ENCODE results near the gene CDCP2.
"Not testable (repeated sequence)": the region's sequence is repeated elsewhere in the genome, so short reads cannot be mapped to it uniquely, and the experiment has no call there.

The CDCP2 gene

DNA sequence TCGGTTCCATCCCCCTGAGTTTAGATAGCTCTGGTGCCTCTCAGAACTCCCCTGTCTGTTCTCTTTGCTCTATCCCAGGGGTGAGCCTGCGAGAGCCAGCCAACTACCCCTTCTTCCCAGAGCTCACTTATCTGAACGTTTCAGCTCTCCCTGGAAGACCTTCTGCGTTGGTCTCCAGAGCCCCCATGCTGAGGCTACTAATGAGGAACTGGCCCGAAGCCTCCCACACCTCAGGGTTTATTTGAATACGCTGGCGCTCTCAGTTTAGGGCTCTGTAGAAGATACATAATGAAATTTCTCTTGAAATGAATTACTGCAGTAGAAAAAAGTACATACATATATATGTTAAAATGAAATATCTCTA, 55.9 kb downstream of the CDCP2 start:
- TF ChIP-seq, protein P1, sequence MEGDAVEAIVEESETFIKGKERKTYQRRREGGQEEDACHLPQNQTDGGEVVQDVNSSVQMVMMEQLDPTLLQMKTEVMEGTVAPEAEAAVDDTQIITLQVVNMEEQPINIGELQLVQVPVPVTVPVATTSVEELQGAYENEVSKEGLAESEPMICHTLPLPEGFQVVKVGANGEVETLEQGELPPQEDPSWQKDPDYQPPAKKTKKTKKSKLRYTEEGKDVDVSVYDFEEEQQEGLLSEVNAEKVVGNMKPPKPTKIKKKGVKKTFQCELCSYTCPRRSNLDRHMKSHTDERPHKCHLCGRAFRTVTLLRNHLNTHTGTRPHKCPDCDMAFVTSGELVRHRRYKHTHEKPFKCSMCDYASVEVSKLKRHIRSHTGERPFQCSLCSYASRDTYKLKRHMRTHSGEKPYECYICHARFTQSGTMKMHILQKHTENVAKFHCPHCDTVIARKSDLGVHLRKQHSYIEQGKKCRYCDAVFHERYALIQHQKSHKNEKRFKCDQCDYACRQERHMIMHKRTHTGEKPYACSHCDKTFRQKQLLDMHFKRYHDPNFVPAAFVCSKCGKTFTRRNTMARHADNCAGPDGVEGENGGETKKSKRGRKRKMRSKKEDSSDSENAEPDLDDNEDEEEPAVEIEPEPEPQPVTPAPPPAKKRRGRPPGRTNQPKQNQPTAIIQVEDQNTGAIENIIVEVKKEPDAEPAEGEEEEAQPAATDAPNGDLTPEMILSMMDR (IDR thresholded peaks at IDR 0.05; ENCODE audit: insufficient read depth, low read depth, low read length, missing control alignments) = no peak
- no peak overlapping the region for H3K4me3 ChIP-seq (ENCODE audit: low read depth, low read length)
- DNase-seq (ENCODE audit: low read depth) = no peak

DNA sequence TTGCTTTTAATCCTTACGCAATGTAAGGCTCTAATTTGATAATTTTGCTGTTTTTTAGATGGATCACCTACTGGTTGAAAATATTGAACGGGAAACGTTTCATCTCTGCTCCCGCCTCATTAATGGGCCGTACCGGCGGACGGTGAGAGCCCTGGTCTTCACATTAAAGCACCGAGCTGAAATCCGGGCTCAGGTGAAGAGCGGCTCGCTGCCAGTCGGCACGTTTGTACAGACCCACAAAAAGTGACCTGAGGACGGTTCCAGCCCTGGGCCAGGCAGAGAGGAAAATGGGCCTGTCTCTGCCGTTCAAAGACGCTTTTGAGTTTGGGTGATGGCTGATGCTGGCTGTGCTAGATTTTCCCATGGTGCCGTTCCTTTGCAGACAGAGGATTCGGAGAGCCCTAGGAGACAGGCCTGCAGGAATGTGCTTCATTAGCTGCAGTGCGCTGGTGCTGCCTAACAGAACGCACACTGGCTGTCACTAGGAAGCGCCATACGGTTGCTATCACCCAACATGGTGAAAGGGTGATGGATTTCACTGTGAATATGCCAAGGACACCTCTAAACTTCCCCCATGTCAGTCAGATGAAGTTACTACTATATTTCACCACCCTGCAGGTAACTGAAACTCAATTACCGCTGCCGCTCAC, 56.4 kb downstream of the CDCP2 start:
- TF ChIP-seq, protein P1 (IDR thresholded peaks at IDR 0.05; ENCODE audit: insufficient read depth, low read depth, low read length, missing control alignments) = no peak
- no peak overlapping the region for H3K4me3 ChIP-seq (ENCODE audit: low read depth, low read length)
- no peak for DNase-seq (ENCODE audit: low read depth)

DNA sequence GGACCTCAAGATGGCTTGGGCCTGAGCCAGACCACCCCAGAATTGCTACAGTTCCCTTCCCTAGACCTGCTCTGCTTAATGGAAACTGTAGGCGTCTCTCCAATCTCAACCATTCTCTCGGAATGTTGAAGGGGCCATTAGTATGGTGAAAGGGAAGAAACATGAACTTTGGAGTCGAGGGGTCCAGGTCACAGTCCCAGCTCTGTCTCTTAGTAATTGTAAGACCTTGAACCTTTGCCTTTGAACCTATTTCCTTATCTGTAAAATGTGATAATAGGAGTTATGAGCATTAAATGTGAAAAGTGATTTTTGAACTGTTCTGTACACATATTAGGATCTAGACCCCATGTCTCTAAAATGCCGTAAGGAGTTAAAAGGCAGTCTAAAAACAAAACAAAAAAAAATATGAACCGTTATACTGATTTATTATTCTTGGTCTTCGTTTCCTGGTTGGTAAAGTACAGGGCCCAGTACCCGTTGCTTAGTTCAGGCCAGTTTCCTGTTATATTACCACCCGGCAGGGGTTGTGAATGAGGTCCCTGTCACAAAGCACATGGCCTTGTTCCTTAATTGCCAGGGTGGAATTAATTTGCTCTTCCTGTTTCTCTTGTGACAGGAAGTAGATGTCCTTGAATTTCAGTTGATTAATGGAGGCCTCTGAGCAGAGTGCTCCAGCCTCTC, 57.1 kb downstream of the CDCP2 start:
- H3K4me3 ChIP-seq (ENCODE audit: low read depth, low read length) = no peak overlapping the region
- DNase-seq (ENCODE audit: low read depth) = no peak
- TF ChIP-seq, protein P1 (IDR thresholded peaks at IDR 0.05; ENCODE audit: insufficient read depth, low read depth, low read length, missing control alignments) = no peak

DNA sequence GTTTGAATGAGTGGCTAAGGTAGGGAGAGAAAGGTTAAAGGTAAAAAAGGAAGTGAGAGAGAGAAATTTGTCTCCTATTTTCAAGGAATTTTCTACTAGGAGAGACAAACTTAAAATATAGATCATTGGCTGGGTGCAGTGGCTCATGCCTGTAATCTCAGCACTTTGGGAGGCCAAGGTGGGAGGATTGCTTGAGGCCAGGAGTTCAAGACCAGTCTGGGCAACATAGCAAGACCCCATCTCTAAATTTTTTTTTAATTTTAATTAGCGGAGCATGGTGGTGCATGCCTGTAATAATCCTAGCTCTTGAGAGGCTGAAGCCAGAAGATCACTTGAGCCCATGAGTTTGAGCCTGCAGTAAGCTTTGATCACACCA, 58.1 kb downstream of the CDCP2 start:
- DNase-seq (ENCODE audit: low read depth); H3K4me3 ChIP-seq (ENCODE audit: low read depth, low read length): not testable (repeated sequence)

DNA sequence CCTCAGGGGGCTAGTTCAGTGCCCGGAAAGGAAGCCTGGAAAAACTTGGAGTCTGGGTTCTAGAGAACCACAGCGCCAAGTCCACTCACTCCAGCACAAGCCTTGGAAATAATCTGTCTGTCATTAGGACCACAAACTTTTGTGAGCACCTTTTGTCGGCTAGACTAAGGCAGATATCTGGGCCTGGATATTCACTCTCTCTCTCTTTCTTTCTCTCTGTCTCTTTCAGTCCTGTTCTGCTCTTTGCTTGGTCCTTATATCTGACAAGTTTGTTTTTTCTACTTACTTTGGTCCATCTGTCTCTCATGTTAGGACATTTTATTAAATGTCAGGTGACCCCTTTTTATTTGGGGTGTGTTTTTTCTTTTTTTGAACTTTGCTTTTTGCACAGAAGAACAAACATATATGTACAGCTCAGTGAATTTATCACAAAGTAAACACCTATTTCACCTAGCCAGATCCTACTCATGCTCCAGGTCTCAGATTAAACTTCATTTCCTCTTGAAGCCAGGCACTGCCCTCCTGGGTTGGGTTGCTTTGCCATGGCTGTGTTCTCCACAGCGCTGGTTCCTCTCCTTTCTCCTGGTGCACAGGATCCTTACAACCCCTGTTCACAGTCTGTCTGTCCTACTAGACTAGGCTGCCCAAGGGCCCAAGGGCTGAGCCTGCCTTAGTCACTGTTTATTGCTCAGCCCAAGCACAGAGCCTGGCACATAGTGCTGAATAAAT, 58.6 kb downstream of the CDCP2 start:
- TF ChIP-seq, protein P1 (IDR thresholded peaks at IDR 0.05; ENCODE audit: insufficient read depth, low read depth, low read length, missing control alignments) = no peak
- no peak for DNase-seq (ENCODE audit: low read depth)

DNA sequence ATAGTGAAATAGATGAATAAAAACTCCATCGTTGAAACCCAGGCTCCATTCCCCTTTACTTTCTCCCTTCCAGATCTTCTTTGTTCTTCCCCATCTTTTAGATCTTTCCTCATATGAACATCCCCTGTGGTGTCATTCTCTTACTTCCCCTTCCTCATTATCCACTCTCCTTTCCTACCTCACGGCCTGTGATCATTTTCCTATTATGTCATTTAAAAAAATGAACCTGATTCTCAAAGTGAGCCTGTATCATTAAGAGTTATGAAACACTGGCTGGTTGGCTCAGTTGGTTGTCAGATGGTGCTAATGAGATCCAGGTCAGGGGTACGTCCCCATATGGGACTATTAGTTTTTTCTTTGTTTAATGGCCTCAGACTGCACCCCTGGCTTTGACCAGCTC, 61.1 kb downstream of the CDCP2 start:
- H3K4me3 ChIP-seq (ENCODE audit: low read depth, low read length) = no peak overlapping the region
- no peak for DNase-seq (ENCODE audit: low read depth)
- TF ChIP-seq, protein P1 (IDR thresholded peaks at IDR 0.05; ENCODE audit: insufficient read depth, low read depth, low read length, missing control alignments) = no peak

More for the DNA sequence above, 58.6 kb downstream of the CDCP2 start:
- no peak overlapping the region for H3K4me3 ChIP-seq (ENCODE audit: low read depth, low read length)

DNA sequence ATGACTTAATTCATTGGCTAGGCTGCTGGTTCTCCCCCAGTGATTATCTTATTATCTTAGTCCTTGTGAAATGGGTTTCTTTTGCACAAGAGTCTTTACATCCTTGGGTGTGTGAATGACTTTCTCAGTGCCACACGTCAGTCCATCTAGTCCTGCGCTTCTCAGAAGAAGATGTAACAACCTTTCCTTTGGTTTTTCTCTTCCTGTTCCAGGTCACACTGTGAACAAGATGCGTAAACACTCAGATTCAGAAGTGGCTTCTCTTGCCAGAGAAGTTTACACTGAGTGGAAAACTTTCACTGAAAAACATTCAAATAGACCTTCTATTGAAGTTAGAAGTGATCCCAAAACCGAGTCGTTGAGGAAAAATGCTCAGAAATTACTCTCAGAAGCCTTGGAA, 64.4 kb downstream of the CDCP2 start:
- no peak overlapping the region for H3K4me3 ChIP-seq (ENCODE audit: low read depth, low read length)
- TF ChIP-seq, protein P1 (IDR thresholded peaks at IDR 0.05; ENCODE audit: insufficient read depth, low read depth, low read length, missing control alignments) = no peak
- DNase-seq (ENCODE audit: low read depth) = no peak

Measured in GM12865 (cell line).